ENCODE measurements around the gene PPP3R2. TPM values are rescaled to one million over a fixed set of nuclear protein-coding genes. Genes with fewer than 3 reads are reported as not detected.
"Not testable (repeated sequence)": the region's sequence is repeated elsewhere in the genome, so short reads cannot be mapped to it uniquely, and the experiment has no call there.

Gene PPP3R2
- total RNA-seq, 1 experiment from 2014 or later, result not detected

- no peak for ATAC-seq
- intact Hi-C loops (cut with micrococcal nuclease), result no loop called here
- H3F3A ChIP-seq (ENCODE audit: low read length, unreplicated experiment), result no peaks in the 10 kb centered on the region
- POLR2A ChIA-PET (ENCODE audit: unreplicated experiment), result no interaction called here
- no TSS peak for BruUV-seq (replicated peaks)
- H3K9me3 ChIP-seq (ENCODE audit: low read length), result no peaks in the 10 kb centered on the region
- H3K27me3 ChIP-seq (ENCODE audit: low read length), result peaks cover 12% of the 10 kb centered on the region; the same call in 1 of the 2 replicates
- H2AFZ ChIP-seq (ENCODE audit: low read length), result no peak overlapping the region
- TF ChIP-seq CTCF (conservative IDR thresholded peaks at IDR 0.05; ENCODE audit: low read depth, low read length) (no peak), EZH2 (IDR thresholded peaks at IDR 0.05; ENCODE audit: low read length, unreplicated experiment) (no peak), EZH2phosphoT487 (IDR thresholded peaks at IDR 0.05; ENCODE audit: borderline replicate concordance, low read length) (no peak)
- H3K36me3 ChIP-seq (ENCODE audit: low read depth, low read length), result no peaks in the 10 kb centered on the region
- H3K4me1 ChIP-seq (ENCODE audit: insufficient read depth, low read length), result peaks cover 3% of the 10 kb centered on the region; the same call in 1 of the 2 replicates
- DNase-seq, result no peak
- no peaks in the 10 kb centered on the region for H4K20me1 ChIP-seq (ENCODE audit: low read length)
- no peaks in the 10 kb centered on the region for H3K79me2 ChIP-seq (ENCODE audit: low read length)
- CTCF ChIA-PET, result no interaction called here
- H3K9me2 ChIP-seq (replicated peaks; ENCODE audit: low read length), result no peaks in the 10 kb centered on the region
- no peak overlapping the region for H3K4me3 ChIP-seq (ENCODE audit: low read length)
- H3K27ac ChIP-seq (ENCODE audit: low read length), result no peak overlapping the region
- H3K4me2 ChIP-seq (ENCODE audit: low read length), result no peak overlapping the region
- H3K9ac ChIP-seq (ENCODE audit: low read length), result no peak overlapping the region
These were observed 2.9 kb downstream of the PPP3R2 start for GRCh38 chr9:101591787-101592446.

- no peak for DNase-seq
- no peaks in the 10 kb centered on the region for H3K9me2 ChIP-seq (replicated peaks; ENCODE audit: low read length)
- peaks cover 7% of the 10 kb centered on the region; the same call in 1 of the 2 replicates for H3K27me3 ChIP-seq (ENCODE audit: low read length)
- CTCF ChIA-PET, result no interaction called here
- H4K20me1 ChIP-seq (ENCODE audit: low read length), result no peaks in the 10 kb centered on the region
- BruUV-seq (replicated peaks), result no TSS peak
- H3F3A ChIP-seq (ENCODE audit: low read length, unreplicated experiment), result no peaks in the 10 kb centered on the region
- POLR2A ChIA-PET (ENCODE audit: unreplicated experiment), result no interaction called here
- H3K4me1 ChIP-seq (ENCODE audit: insufficient read depth, low read length), result peaks cover 3% of the 10 kb centered on the region; the same call in 1 of the 2 replicates
- H3K9ac ChIP-seq (ENCODE audit: low read length), result no peak overlapping the region
- H3K9me3 ChIP-seq (ENCODE audit: low read length), result no peaks in the 10 kb centered on the region
- H3K36me3 ChIP-seq (ENCODE audit: low read depth, low read length), result no peaks in the 10 kb centered on the region
- ATAC-seq, result no peak
- no peak overlapping the region for H3K4me2 ChIP-seq (ENCODE audit: low read length)
- no peak overlapping the region for H3K4me3 ChIP-seq (ENCODE audit: low read length)
- TF ChIP-seq CTCF (conservative IDR thresholded peaks at IDR 0.05; ENCODE audit: low read depth, low read length) (no peak), EZH2phosphoT487 (IDR thresholded peaks at IDR 0.05; ENCODE audit: borderline replicate concordance, low read length) (no peak), EZH2 (IDR thresholded peaks at IDR 0.05; ENCODE audit: low read length, unreplicated experiment) (no peak)
- H3K79me2 ChIP-seq (ENCODE audit: low read length), result no peaks in the 10 kb centered on the region
- H3K27ac ChIP-seq (ENCODE audit: low read length), result no peak overlapping the region
- intact Hi-C loops (cut with micrococcal nuclease), result no loop called here
- no peak overlapping the region for H2AFZ ChIP-seq (ENCODE audit: low read length)
These were observed 3.9 kb downstream of the PPP3R2 start for GRCh38 chr9:101590901-101591300.

- H2AFZ ChIP-seq (ENCODE audit: low read length); H3K4me1 ChIP-seq (ENCODE audit: insufficient read depth, low read length); H3K9me3 ChIP-seq (ENCODE audit: low read length); BruUV-seq (replicated peaks); H3K36me3 ChIP-seq (ENCODE audit: low read depth, low read length); POLR2A ChIA-PET (ENCODE audit: unreplicated experiment); CTCF ChIA-PET; H3K9ac ChIP-seq (ENCODE audit: low read length); H3K27ac ChIP-seq (ENCODE audit: low read length); intact Hi-C loops (cut with micrococcal nuclease); H3K27me3 ChIP-seq (ENCODE audit: low read length); H3K79me2 ChIP-seq (ENCODE audit: low read length); H3K9me2 ChIP-seq (replicated peaks; ENCODE audit: low read length); H3K4me2 ChIP-seq (ENCODE audit: low read length); H3F3A ChIP-seq (ENCODE audit: low read length, unreplicated experiment); H3K4me3 ChIP-seq (ENCODE audit: low read length); H4K20me1 ChIP-seq (ENCODE audit: low read length): not testable (repeated sequence)
- peak; percentile 71 for ATAC-seq
- peak; percentile 59 for DNase-seq
These were observed 4.7 kb downstream of the PPP3R2 start for GRCh38 chr9:101590074-101590473.

All from PC-3 (cell line).